Hematopoietic multipotent progenitor cell (in vitro differentiated cells): Measurements from ENCODE around the gene SGK2. TPM values are rescaled to one million over a fixed set of nuclear protein-coding genes. Genes with fewer than 3 reads are reported as not detected.

Experiments used
- DNase-seq, 3 donors: peaks; one replicate each; pipeline ENCODE4 v3.0.0-alpha.2; 2011 to 2015; ENCODE audit warnings: low read depth in 2 of 3, low spot score in 2 of 3
- total RNA-seq: library from RNA; depleted of rRNA; stranded (reverse); fragments of >200 nt; gene quantifications from one replicate; pipeline ENCODE4 v1.2.3, GENCODE V29; 2012

Gene SGK2
- total RNA-seq, 1 donor, result 1.3 TPM

GRCh38 chr20:43536041-43536816 is 22.6 kb upstream of the SGK2 start:
- DNase-seq, result no peak

- no peak for DNase-seq
Measured at GRCh38 chr20:43536817-43537440, 21.9 kb upstream of the SGK2 start.

- peak in 2 of 3 donors; percentile 13 to 32 for DNase-seq
Measured at GRCh38 chr20:43537921-43538877, 20.6 kb upstream of the SGK2 start.

GRCh38 chr20:43538878-43539700 is 19.7 kb upstream of the SGK2 start:
- no peak for DNase-seq

GRCh38 chr20:43539975-43540672 is 18.7 kb upstream of the SGK2 start:
- no peak for DNase-seq

GRCh38 chr20:43540673-43541060 is 18.2 kb upstream of the SGK2 start:
- no peak for DNase-seq

GRCh38 chr20:43541214-43541613 is 17.6 kb upstream of the SGK2 start:
- no peak for DNase-seq

GRCh38 chr20:43542161-43542560 is 16.7 kb upstream of the SGK2 start:
- no peak for DNase-seq

- DNase-seq, result no peak
Measured at GRCh38 chr20:43542674-43543073, 16.2 kb upstream of the SGK2 start.

- DNase-seq, result no peak
Measured at GRCh38 chr20:43543138-43543537, 15.7 kb upstream of the SGK2 start.

GRCh38 chr20:43544501-43544900 is 14.3 kb upstream of the SGK2 start:
- DNase-seq, result no peak

- DNase-seq, result no peak
Measured at GRCh38 chr20:43545837-43546578, 12.8 kb upstream of the SGK2 start.

GRCh38 chr20:43548273-43548880 is 10.4 kb upstream of the SGK2 start:
- no peak for DNase-seq

GRCh38 chr20:43549416-43550065 is 9.3 kb upstream of the SGK2 start:
- DNase-seq, result no peak

- no peak for DNase-seq
Measured at GRCh38 chr20:43550456-43550855, 8.4 kb upstream of the SGK2 start.

GRCh38 chr20:43554369-43554768 is 4.5 kb upstream of the SGK2 start:
- no peak for DNase-seq

- DNase-seq, result no peak
Measured at GRCh38 chr20:43559147-43559987, 540 bp downstream of the SGK2 start.
